Activated naive CD4-positive, alpha-beta T cell treated with anti-CD3 and anti-CD28 coated beads, Interleukin-2, amount 10 ng/mL, durations not matched to agents 7 days and 5 days (primary cell): ENCODE measurements around the gene PLAC1.

ENCODE experiments used
- CTCF ChIA-PET: fragments of 350-600 bp; sonication (Branson Sonifier 250); formaldehyde crosslinking; loops from one replicate; lab custom pipeline; 2021; ENCODE audit warnings: antibody characterized with exemption; lab: Charles Lee
- DNase-seq: peaks from one replicate; pipeline ENCODE4 v3.0.0-alpha.2; 2020
- H3K27ac Mint-ChIP-seq: one replicate; pipeline ENCODE4 v1.8.0; 2021; ENCODE audit warnings: mild to moderate bottlenecking, moderate library complexity, mixed read lengths
- H3K27me3 Mint-ChIP-seq: one replicate; pipeline ENCODE4 v1.8.0; 2021; ENCODE audit warnings: mild to moderate bottlenecking, mixed read lengths
- H3K36me3 Mint-ChIP-seq: one replicate; pipeline ENCODE4 v1.8.0; 2021; ENCODE audit warnings: mixed read lengths
- H3K4me1 Mint-ChIP-seq: one replicate; pipeline ENCODE4 v1.8.0; 2021; ENCODE audit warnings: mixed read lengths
- H3K4me3 Mint-ChIP-seq: one replicate; pipeline ENCODE4 v1.8.0; 2021; ENCODE audit warnings: mild to moderate bottlenecking, moderate library complexity, mixed read lengths
- H3K9me3 Mint-ChIP-seq: one replicate; pipeline ENCODE4 v1.8.0; 2021; ENCODE audit warnings: mixed read lengths

The PLAC1 gene

DNA sequence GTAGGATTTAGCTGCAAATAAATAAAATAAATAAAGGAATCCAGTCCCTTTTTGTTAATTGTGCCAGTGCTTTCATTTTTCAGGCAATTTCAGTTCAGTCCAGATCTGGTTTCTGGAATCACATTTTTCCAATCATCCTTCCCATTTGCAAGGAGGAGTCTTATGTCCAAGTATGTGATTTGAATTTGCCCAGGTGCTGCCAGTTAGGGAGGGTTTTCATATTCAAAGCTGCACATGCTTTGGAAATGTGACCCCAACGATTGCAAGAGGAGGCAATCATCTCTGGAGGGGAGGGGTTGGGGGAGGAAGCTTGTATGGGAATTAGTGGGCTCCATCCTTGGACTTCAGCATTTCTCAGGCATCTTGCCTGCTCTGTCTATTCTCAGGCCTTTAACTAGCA lies 4.4 kb downstream of the PLAC1 start:
- Mint-ChIP-seq H3K27ac (no peak overlapping the region), H3K27me3 (no peaks in the 10 kb centered on the region), H3K4me1 (no peaks in the 10 kb centered on the region), H3K9me3 (no peaks in the 10 kb centered on the region), H3K36me3 (no peaks in the 10 kb centered on the region), H3K4me3 (no peak overlapping the region)
- CTCF ChIA-PET, result no interaction called here
- DNase-seq, result no peak

DNA sequence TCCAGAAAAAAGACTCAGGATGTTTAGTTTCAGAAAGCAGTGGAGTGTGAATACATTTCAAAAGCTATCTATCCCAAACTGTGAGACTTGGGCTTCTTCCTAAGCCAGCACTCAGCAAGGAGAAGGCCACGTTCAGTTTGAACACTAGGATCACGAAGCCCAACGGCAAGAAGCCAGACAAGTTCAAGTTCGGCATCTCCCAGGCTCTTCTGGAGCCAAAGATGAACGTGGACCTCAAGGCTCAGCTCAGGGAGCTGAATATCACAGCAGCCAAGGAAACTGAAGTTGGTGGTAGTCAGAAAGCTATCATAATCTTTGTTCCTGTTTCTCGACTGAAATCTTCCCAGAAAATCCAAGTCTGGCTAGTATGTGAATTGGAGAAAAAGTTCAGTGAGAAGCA lies 7.6 kb downstream of the PLAC1 start:
- CTCF ChIA-PET, result no interaction called here
- Mint-ChIP-seq H3K9me3 (no peaks in the 10 kb centered on the region), H3K27me3 (peaks cover 4% of the 10 kb centered on the region), H3K36me3 (no peaks in the 10 kb centered on the region), H3K27ac (no peak overlapping the region), H3K4me1 (no peaks in the 10 kb centered on the region), H3K4me3 (no peak overlapping the region)
- no peak for DNase-seq

DNA sequence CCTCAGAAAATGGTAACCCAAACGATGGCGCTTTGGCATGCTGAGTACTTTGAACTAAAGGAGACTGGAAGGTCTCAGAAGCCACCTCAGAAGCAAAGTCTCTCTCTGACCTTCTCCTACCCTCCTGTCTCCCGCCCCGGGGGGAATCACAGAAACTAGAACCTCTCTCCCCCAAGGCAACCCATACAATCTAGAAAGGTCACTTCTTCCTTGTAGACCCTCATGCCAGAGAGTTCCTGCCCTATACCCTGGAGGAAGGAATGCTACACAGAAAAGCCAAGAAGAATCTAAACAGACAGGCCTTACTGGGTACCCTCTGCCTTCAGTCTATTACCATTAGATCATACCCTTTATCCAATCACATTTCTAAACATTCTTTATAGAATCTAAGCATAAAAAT lies 8.5 kb downstream of the PLAC1 start:
- Mint-ChIP-seq H3K36me3 (no peaks in the 10 kb centered on the region), H3K27me3 (peaks cover 4% of the 10 kb centered on the region), H3K9me3 (no peaks in the 10 kb centered on the region), H3K4me1 (no peaks in the 10 kb centered on the region), H3K4me3 (no peak overlapping the region), H3K27ac (no peak overlapping the region)
- no peak for DNase-seq
- CTCF ChIA-PET, result no interaction called here

DNA sequence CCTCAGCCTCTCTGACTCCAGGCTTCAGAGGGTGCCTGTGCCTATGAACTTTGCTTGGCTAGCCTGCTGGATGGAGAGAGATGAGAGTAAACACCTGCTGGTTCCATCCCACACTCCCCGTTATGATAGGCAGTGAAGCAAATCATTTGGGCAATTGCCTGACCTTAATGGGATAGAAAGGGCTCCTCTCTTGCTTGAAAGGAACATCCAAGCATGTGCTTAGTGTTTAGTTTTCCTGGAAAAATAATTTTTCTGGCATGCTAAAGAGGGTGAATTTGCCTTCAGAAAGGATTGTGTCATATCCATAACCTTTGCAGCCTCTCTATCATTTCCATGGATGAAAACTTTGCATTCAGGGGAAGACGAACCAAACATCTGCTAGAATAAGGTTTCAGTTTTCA lies 10.8 kb downstream of the PLAC1 start:
- Mint-ChIP-seq H3K27me3 (peaks cover 6% of the 10 kb centered on the region), H3K4me3 (no peak overlapping the region), H3K36me3 (no peaks in the 10 kb centered on the region), H3K9me3 (no peaks in the 10 kb centered on the region), H3K4me1 (no peaks in the 10 kb centered on the region), H3K27ac (no peak overlapping the region)
- no peak for DNase-seq
- CTCF ChIA-PET, result no interaction called here

DNA sequence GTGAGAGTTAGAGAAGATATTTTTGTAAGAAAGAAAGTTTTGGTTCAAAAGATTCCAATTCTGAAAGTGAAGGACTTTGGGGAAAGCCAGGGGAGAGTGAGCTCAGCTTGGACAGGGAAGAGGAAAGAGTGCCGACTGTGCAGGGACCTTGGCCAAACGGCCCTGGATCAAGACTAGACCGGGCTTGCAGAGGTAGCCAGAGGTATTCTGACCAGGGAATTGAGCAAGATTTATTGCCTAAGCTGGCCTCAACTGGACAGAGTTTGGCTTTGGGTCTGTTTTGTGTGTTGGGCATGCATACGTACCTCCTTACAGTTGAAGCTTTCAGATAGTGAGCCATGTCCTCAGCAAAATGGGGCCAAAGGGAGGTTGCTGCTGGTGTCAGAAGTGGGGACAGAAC lies 11.6 kb downstream of the PLAC1 start:
- Mint-ChIP-seq H3K27ac (no peak overlapping the region), H3K9me3 (no peaks in the 10 kb centered on the region), H3K27me3 (peaks cover 8% of the 10 kb centered on the region), H3K36me3 (no peaks in the 10 kb centered on the region), H3K4me3 (no peak overlapping the region), H3K4me1 (no peaks in the 10 kb centered on the region)
- DNase-seq, result no peak
- CTCF ChIA-PET, result no interaction called here

DNA sequence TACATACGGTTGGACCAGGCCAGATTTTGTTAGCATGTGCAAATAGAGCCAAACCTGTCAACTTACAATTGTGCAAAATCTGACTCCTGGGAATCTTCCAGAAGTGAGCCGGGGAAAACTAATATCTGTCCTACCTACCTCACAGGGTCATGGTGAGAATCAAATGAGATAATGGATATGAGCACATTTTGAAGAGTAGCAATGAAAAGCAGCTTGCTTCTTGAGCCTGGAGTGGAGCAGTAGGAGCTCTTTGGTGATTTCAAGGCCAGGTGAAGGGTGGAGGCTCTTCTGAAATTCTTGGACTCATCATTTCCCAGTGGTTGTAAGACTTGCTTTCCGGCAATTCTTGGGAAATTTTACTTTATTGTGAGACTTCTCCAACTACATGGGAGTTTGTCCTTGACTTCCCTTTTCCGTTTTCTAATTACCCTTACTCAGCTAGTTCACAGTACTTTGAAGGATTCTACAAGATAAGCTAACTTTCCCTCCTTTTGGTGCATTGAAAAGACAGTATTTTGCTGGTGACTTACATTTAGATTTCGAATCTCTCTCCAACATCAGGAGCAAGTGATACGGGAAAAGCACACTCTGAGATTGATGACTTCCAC lies 12.2 kb downstream of the PLAC1 start:
- Mint-ChIP-seq H3K27me3 (peaks cover 8% of the 10 kb centered on the region), H3K4me3 (no peak overlapping the region), H3K4me1 (no peaks in the 10 kb centered on the region), H3K36me3 (no peaks in the 10 kb centered on the region), H3K9me3 (no peaks in the 10 kb centered on the region), H3K27ac (no peak overlapping the region)
- DNase-seq, result no peak
- CTCF ChIA-PET, result no interaction called here

DNA sequence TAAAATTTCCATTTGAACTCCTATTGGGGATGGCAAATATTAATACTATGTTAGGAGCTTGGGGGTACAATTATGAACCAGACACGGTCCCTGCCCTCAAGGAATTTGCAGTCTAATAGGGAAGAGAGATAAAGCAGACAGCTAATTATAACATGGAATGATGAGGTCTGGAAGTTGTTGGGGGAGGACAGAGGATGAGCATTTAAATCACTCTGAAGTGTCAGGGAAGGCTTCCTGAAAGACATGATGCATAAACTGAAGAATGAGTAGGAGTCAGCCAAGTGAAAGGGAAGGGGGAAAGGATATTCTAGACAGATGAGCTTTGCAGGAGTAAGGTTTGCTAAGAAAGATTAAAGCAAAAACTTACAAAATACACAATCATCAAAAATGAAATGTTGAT lies 15.9 kb downstream of the PLAC1 start:
- Mint-ChIP-seq H3K4me1 (no peaks in the 10 kb centered on the region), H3K36me3 (no peaks in the 10 kb centered on the region), H3K9me3 (no peaks in the 10 kb centered on the region), H3K27me3 (peaks cover 8% of the 10 kb centered on the region), H3K27ac (no peak overlapping the region), H3K4me3 (no peak overlapping the region)
- DNase-seq, result no peak
- CTCF ChIA-PET, result no interaction called here

DNA sequence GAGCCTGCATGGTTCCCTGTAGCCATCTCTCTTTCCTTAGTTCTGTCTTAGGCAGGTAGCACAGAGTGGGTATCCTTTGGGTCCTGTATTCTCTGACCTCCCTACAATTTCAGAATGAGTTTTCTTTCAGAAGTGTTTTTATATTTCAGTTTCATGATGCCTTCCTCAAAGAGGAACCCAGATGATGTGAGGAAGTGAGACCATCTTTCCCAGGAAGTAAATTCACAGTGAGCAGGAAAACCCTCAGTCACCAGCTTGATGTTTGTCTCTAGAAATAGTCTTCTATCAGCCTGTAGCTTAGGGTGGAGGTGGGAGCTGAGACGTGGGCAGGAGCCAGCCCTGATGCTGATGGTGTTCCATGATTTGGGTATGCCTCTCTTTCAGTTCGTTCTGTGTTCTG lies 16.9 kb downstream of the PLAC1 start:
- Mint-ChIP-seq H3K4me3 (no peak overlapping the region), H3K27me3 (peaks cover 4% of the 10 kb centered on the region)
- CTCF ChIA-PET, result no interaction called here

DNA sequence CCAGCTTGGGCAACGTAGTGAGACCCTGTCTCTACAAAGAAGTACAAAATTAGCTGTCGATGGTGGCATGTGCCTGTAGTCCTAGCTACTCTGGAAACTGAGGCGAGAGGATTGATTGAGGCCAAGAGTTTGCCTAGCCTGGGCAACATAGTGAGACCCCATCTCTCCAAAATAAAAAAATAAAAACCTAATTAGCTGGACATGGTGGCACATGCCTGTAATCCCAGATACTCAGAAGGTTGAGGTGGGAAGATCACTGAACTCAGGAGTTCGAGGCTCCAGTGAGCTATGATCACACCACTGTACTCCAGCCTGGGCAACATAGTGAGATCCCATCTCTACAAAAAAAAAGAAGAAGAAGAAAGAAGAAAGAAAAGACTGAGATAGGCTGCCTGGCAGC lies 17.4 kb downstream of the PLAC1 start:
- Mint-ChIP-seq H3K27ac (no peak overlapping the region), H3K36me3 (no peaks in the 10 kb centered on the region), H3K9me3 (no peaks in the 10 kb centered on the region), H3K4me3 (no peak overlapping the region), H3K27me3 (peaks cover 4% of the 10 kb centered on the region), H3K4me1 (no peaks in the 10 kb centered on the region)
- no peak for DNase-seq
- CTCF ChIA-PET, result no interaction called here

More for the DNA sequence above, 16.9 kb downstream of the PLAC1 start:
- no peak overlapping the region for H3K27ac Mint-ChIP-seq
- H3K36me3 Mint-ChIP-seq, result no peaks in the 10 kb centered on the region
- H3K4me1 Mint-ChIP-seq, result no peaks in the 10 kb centered on the region
- DNase-seq, result no peak
- H3K9me3 Mint-ChIP-seq, result no peaks in the 10 kb centered on the region

DNA sequence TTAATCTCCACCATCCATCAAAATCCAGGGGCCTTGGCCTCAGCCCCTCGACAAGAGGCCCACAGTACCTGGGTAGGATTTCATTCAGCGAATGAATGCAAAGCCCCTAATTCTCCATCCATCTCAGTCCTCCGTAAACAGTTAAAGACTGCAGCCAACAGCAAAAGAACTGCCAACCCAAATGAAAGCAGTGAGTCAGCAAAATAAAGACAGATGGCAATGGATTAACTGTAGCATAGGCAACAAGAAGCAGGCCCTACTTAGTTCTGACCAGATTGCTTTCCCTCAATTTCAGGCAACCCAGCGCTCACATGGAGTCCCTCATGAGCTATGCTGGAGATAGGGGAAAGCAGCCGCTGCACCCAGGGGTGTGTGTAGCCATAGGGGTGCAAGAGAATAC lies 21.4 kb downstream of the PLAC1 start:
- Mint-ChIP-seq H3K36me3 (no peaks in the 10 kb centered on the region), H3K27me3 (no peaks in the 10 kb centered on the region), H3K9me3 (no peaks in the 10 kb centered on the region), H3K4me1 (no peaks in the 10 kb centered on the region), H3K27ac (no peak overlapping the region), H3K4me3 (no peak overlapping the region)
- CTCF ChIA-PET, result no interaction called here
- DNase-seq, result no peak

DNA sequence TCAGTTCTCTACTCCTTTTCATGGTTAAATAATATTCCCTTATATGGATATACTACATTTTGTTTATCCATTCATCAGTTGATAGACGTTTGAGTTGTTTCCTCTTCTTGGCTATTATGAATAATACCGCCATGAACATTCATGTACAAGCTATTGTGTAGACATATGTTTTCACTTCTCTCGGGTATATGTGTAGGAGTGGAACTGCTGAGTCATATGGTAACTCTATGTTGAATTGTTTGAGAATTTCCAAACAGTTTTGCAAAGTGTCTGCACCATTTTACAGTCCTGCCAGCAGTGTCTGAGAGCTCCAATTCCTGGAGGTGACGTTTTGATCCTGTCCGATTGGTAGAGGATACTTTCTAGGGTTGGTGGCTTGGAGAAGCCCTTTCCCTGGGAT lies 23.6 kb downstream of the PLAC1 start:
- no peak for DNase-seq
- H3K36me3 Mint-ChIP-seq, result no peaks in the 10 kb centered on the region
- H3K27me3 Mint-ChIP-seq, result no peaks in the 10 kb centered on the region
- H3K9me3 Mint-ChIP-seq, result no peaks in the 10 kb centered on the region
- H3K4me1 Mint-ChIP-seq, result no peaks in the 10 kb centered on the region
- CTCF ChIA-PET, result no interaction called here
- no peak overlapping the region for H3K27ac Mint-ChIP-seq
- H3K4me3 Mint-ChIP-seq, result no peak overlapping the region

DNA sequence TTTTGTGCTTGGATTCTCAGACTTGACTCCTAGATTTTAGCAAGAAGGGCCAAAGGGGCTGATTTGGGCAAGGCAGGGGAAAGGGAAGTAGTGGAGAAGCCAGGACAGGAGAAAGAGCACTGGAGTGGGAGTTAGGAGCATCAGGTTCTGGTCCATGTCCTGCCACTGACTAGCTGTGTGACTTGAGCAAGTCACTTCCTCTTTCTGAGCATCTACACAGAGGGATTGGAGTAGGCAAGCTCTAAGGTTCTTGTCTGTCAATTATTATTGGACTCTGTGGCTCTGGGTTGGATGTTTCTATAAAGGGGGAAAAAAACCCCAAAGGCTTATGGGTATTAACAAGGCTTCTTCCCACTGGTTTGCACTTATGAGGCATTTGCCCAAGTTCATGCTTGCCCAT lies 24.4 kb downstream of the PLAC1 start:
- CTCF ChIA-PET, result no interaction called here
- Mint-ChIP-seq H3K4me1 (no peaks in the 10 kb centered on the region), H3K36me3 (no peaks in the 10 kb centered on the region)

DNA sequence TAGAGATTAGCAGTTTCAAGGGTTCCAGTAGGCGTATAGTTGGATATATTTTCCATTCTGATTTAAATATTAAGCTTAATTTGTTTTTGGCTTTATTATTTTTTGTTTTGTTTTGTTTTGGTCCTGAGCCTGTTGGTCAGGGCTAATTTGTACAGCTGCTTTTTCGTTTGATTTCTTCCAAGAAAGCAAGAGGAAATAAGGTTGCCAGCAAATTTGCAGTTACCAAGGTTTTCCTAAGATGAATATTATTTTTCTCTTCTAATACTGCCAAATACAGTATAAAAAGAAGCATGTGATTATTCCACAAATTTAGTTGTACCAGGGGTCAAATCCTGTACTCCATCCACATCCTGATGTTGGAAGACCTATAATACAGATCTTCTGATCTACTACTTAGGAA lies 24.9 kb downstream of the PLAC1 start:
- H3K4me1 Mint-ChIP-seq, result no peaks in the 10 kb centered on the region
- no peak overlapping the region for H3K4me3 Mint-ChIP-seq
- CTCF ChIA-PET, result no interaction called here
- no peaks in the 10 kb centered on the region for H3K36me3 Mint-ChIP-seq
- H3K9me3 Mint-ChIP-seq, result no peaks in the 10 kb centered on the region
- no peak overlapping the region for H3K27ac Mint-ChIP-seq
- H3K27me3 Mint-ChIP-seq, result no peaks in the 10 kb centered on the region
- DNase-seq, result no peak

More for the DNA sequence above, 24.4 kb downstream of the PLAC1 start:
- no peaks in the 10 kb centered on the region for H3K27me3 Mint-ChIP-seq
- H3K27ac Mint-ChIP-seq, result no peak overlapping the region
- H3K9me3 Mint-ChIP-seq, result no peaks in the 10 kb centered on the region
- H3K4me3 Mint-ChIP-seq, result no peak overlapping the region
- DNase-seq, result no peak

DNA sequence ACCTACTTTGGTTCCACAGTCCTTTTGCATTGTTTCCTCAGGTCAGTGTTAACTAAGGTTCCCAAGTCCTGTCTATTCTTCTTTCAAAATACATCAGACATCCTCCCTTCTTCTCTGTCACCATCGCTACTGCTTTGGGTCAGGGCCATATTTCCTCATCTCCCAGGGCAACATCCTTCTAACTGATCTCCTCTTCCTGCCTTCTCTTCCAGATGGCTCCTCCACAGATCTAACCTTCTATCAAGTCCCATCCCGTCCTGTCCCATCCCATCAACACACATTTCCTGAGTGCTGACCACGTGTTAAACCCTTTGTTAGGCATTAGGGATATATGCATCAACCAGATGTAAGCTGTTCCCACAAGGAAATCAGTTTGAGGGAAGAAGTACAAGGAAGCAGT lies 25.9 kb downstream of the PLAC1 start:
- no peaks in the 10 kb centered on the region for H3K9me3 Mint-ChIP-seq

DNA sequence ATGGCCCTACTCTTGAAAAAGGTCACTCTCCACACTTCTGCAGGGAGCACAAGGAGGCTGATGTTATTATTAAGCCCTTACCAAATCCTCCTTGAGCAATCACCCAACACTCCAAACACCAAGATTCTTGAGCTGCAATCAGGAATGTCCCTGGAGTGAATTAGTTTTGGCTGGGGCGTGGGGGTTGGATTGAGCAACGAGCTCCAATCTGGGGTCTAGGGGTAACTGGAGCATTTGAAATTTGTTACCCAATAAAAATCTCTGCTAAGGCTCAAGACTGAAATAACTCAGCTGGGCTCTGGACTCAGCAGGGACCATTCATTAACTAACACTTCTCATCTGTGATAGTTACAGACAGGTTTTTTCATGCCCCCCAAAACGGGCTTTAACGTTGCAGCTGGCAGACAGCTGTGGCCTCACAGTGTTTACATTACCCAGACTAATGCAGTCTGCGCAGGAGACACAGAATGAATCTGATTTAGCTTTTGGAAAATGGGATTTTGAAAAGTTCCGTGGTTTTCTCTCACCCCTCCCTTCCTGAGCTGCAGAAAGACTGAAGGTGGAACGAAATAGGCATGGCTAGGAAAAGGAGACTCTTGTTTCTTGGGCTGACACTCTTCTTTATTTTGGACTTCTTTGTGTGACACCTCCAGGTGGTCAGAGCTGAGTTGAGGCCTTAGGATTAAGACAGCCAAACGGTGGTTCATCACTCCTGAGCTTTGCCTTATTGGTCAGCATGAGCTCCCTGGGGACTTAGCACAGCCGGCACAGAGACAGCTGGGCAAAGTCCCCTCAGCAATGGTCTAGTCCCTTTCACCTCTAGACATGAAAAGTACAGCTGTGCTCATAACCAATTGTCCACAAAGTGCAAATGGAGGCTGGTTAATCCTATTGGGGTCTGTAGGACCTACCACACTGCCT lies 26.6 kb downstream of the PLAC1 start:
- Mint-ChIP-seq H3K9me3 (no peaks in the 10 kb centered on the region), H3K27ac (no peak overlapping the region), H3K4me1 (no peaks in the 10 kb centered on the region), H3K36me3 (no peaks in the 10 kb centered on the region), H3K27me3 (peaks cover 4% of the 10 kb centered on the region), H3K4me3 (no peak overlapping the region)
- DNase-seq, result no peak
- CTCF ChIA-PET, result no interaction called here

More for the DNA sequence above, 25.9 kb downstream of the PLAC1 start:
- Mint-ChIP-seq H3K4me1 (no peaks in the 10 kb centered on the region), H3K27ac (no peak overlapping the region), H3K4me3 (no peak overlapping the region), H3K27me3 (peaks cover 4% of the 10 kb centered on the region), H3K36me3 (no peaks in the 10 kb centered on the region)
- DNase-seq, result no peak
- CTCF ChIA-PET, result no interaction called here
